Heart right ventricle (tissue), 16 donors: ENCODE measurements around the gene ATP1A2. TPM values are rescaled to one million over a fixed set of nuclear protein-coding genes. Genes with fewer than 3 reads are reported as not detected.

Source experiments
- ATAC-seq, 8 donors: fragments of 200-7000 bp; cut with Tn5 transposase; one replicate each; pipeline ENCODE4 v1.9.1; 2020; ENCODE audit warnings: mild to moderate bottlenecking in 8 of 8, moderate library complexity in 8 of 8, moderate number of reproducible peaks in 1 of 8
- DNase-seq, 2 donors: peaks; one replicate each; pipeline ENCODE4 v3.0.0-alpha.2; 2020
- H3K27ac ChIP-seq, 10 donors: fragments of 200-600 bp; sonication (generic) in 2 of 10; one replicate each; pipeline versions ENCODE4 v1.5.0 to v1.8.0; 2020 to 2022; ENCODE audit warnings: mild to moderate bottlenecking in 3 of 10
- H3K27me3 ChIP-seq, 7 donors: fragments of 200-600 bp; one replicate each; pipeline ENCODE4 v1.8.0; 2021 to 2022; ENCODE audit warnings: mild to moderate bottlenecking in 2 of 7
- H3K36me3 ChIP-seq, 9 donors: fragments of 200-600 bp; sonication (generic) in 1 of 9; one replicate each; pipeline versions ENCODE4 v1.5.0 to v1.8.0; 2020 to 2022; ENCODE audit warnings: mild to moderate bottlenecking in 2 of 9
- H3K4me1 ChIP-seq, 9 donors: fragments of 200-600 bp; sonication (generic) in 1 of 9; one replicate each; pipeline versions ENCODE4 v1.5.0 to v1.8.0; 2020 to 2022; ENCODE audit warnings: mild to moderate bottlenecking in 4 of 9
- H3K4me3 ChIP-seq, 10 donors: fragments of 200-600 bp; sonication (generic) in 2 of 10; one replicate each; pipeline versions ENCODE4 v1.5.0 to v1.8.0; 2020 to 2022; ENCODE audit warnings: mild to moderate bottlenecking in 7 of 10, moderate library complexity in 2 of 10
- H3K9me3 ChIP-seq, 11 donors: fragments of 200-600 bp in 10 of 11; sonication (generic) in 2 of 11; one replicate each; pipeline versions ENCODE4 v1.5.0 to v1.8.0; 2013 to 2022; ENCODE audit warnings: mild to moderate bottlenecking in 2 of 11, control low read depth in 1 of 11, moderate library complexity in 1 of 11
- WGBS, 2 donors: extraction: QIAGEN DNeasy Blood & Tissue Kit; methylation state at CpG; one replicate each; pipeline ENCODE4 v1.1.7; 2013; ENCODE audit warnings: inconsistent platforms in 1 of 2; 5-methylcytosine and 5-hydroxymethylcytosine counted together
- intact Hi-C, 10 donors: fragments of 100-400 bp; cut with DNase I; formaldehyde crosslinking; loops; one replicate each; pipeline versions ENCODE4 v1.11.1 to v1.14.2; 2022
- long read RNA-seq, 3 donors: library from polyadenylated mRNA; unstranded; transcript quantifications; one replicate each; pipeline ENCODE4 v2.0.0, GENCODE V29; 2020 to 2021
- polyA plus RNA-seq, 2 donors: library from polyadenylated mRNA; stranded (reverse); fragments of 200-250 nt; gene quantifications; one replicate each; pipeline ENCODE4 v1.2.3, GENCODE V29; 2013
- total RNA-seq, 10 donors: library from RNA; stranded (reverse); fragmentation: NEBNext Ultra II Directional in 3 of 10; extraction: Animal tissue kit (Norgen Biotek cat#: 25700) in 3 of 10; gene quantifications; one replicate each; pipeline versions ENCODE4 v1.2.1 to v1.2.4, GENCODE V29; 2021 to 2023
- TF ChIP-seq, protein P1 (sequence below), 9 donors: fragments of 200-600 bp; sonication (generic) in 2 of 9; IDR thresholded peaks; one replicate each; pipeline versions ENCODE4 v1.5.0 to v1.8.0; 2021 to 2022; ENCODE audit warnings: antibody characterized with exemption in 9 of 9, mild to moderate bottlenecking in 5 of 9, moderate library complexity in 1 of 9
- donor health status: Arrhythmogenic right ventricular cardiomyopathy.
- donor health status: ischemic (EF 13 %, LVEDD 7.1; RV severe dilation, severe dysfunction).
- donor health status: healthy with polysubstance abuse.
- donor health status: DM: no; HTN: yes; CAD: no.
- donor health status: DM: no; HTN: no; CAD: no.
- donor health status: ischemic (EF 25% LVEDD 6.9; RV normal size, moderate dysfunction).
- donor health status: ischemic (EF 25% LVEDD 5.7; RV mildly dilated, moderate dysfunction).
- donor health status: healthy.
- donor health status: DM: yes; HTN: yes; CAD: no.
- donor health status: Ischemic cardiomyopathy.
- donor health status: ischemic (EF 35%, LVEDD 5.7; RV mildly dilated, moderate dysfunction).
- donor health status: nonischemic (EF 11% LVEDD 7.7; RV severe dilation, severe dysfunction).
- donor health status: DM: yes; HTN: yes; CAD: no.
- donor health status: PGD.
- donor health status: ischemic (EF 29% LVEDD 5.4; RV normal size, mild dysfunction).
- donor health status: nonischemic (EF 23%, LVEDD 6.1; RV moderate dilation, normal function).

The ATP1A2 gene
- total RNA-seq (100 to 1,000 TPM; 108 to 342 (median 207) TPM), polyA plus RNA-seq (10 to 100 TPM; 14.2 to 83.8 TPM)
- long read RNA-seq, donor 1, full-length matches to known transcripts, result 23 of 209 reads
- long read RNA-seq, donor 1, partial matches to known transcripts, result 176 of 209 reads
- long read RNA-seq, donor 1, other reads (novel, unspliced or antisense), result 10 of 209 reads
- long read RNA-seq, donor 2, full-length matches to known transcripts, result 12 of 142 reads
- long read RNA-seq, donor 2, partial matches to known transcripts, result 84 of 142 reads
- long read RNA-seq, donor 2, other reads (novel, unspliced or antisense), result 46 of 142 reads
- long read RNA-seq, donor 3, full-length matches to known transcripts, result 60 of 230 reads
- long read RNA-seq, donor 3, partial matches to known transcripts, result 160 of 230 reads
- long read RNA-seq, donor 3, other reads (novel, unspliced or antisense), result 10 of 230 reads

GRCh38 chr1:160115545-160116282, at the start of gene ATP1A2:
Gene ATP1A2, plus strand, starts transcription at chr1:160115759. Its CDS starts 103 bp downstream, at chr1:160115862.
- Histone ChIP-seq H3K4me1 (peaks cover 7 to 65% (median 42%) of the 10 kb centered on the region in 9 donors), H3K4me3 (peak within 1 kb of the TSS; percentile 25 to 68 (median 54)), H3K9me3 (no peaks in the 10 kb centered on the region), H3K36me3 (peaks cover 0 to 9% (median 0%) of the 10 kb centered on the region in 9 donors), H3K27ac (peak within 1 kb of the TSS; percentile 44 to 91 (median 80)), H3K27me3 (no peaks in the 10 kb centered on the region)
- TF ChIP-seq, protein P1, sequence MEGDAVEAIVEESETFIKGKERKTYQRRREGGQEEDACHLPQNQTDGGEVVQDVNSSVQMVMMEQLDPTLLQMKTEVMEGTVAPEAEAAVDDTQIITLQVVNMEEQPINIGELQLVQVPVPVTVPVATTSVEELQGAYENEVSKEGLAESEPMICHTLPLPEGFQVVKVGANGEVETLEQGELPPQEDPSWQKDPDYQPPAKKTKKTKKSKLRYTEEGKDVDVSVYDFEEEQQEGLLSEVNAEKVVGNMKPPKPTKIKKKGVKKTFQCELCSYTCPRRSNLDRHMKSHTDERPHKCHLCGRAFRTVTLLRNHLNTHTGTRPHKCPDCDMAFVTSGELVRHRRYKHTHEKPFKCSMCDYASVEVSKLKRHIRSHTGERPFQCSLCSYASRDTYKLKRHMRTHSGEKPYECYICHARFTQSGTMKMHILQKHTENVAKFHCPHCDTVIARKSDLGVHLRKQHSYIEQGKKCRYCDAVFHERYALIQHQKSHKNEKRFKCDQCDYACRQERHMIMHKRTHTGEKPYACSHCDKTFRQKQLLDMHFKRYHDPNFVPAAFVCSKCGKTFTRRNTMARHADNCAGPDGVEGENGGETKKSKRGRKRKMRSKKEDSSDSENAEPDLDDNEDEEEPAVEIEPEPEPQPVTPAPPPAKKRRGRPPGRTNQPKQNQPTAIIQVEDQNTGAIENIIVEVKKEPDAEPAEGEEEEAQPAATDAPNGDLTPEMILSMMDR (IDR thresholded peaks at IDR 0.05), result no peak
- intact Hi-C loops, result loop anchor here in 1 of 10 donors (5.0 kb wide), 1 partner anchor 77 kb away; the partner anchor contains the start of gene CASQ1
- peak; percentile 60 to 84 for DNase-seq
- peak; percentile 46 to 80 (median 69) for ATAC-seq
- 19 to 28% methylated on average over 16 of the region's 16 CpGs for WGBS, 2 donors

GRCh38 chr1:160066829-160067745, 48.5 kb upstream of the ATP1A2 start:
- DNase-seq, result no peak
- TF ChIP-seq, protein P1 (IDR thresholded peaks at IDR 0.05), result no peak

GRCh38 chr1:160068225-160068624, 47.3 kb upstream of the ATP1A2 start:
- 63 to 71% methylated on average over 5 of the region's 5 CpGs for WGBS, 2 donors
- DNase-seq, result no peak
- no peaks in the 10 kb centered on the region for H3K9me3 ChIP-seq
- H3K36me3 ChIP-seq, result no peaks in the 10 kb centered on the region
- TF ChIP-seq, protein P1 (IDR thresholded peaks at IDR 0.05), result no peak
- ATAC-seq, result no peak
- H3K4me1 ChIP-seq, result peaks cover 0 to 15% (median 10%) of the 10 kb centered on the region in 9 donors
- H3K4me3 ChIP-seq, result no peak overlapping the region
- no peak overlapping the region for H3K27ac ChIP-seq
- H3K27me3 ChIP-seq, result peaks cover 0 to 35% (median 7%) of the 10 kb centered on the region in 7 donors
- intact Hi-C loops, result no loop called here

More at GRCh38 chr1:160066829-160067745, 48.5 kb upstream of the ATP1A2 start:
- H3K27me3 ChIP-seq, result peaks cover 0 to 34% (median 12%) of the 10 kb centered on the region in 7 donors
- WGBS, 2 donors, result 62 to 65% methylated on average over 6 of the region's 6 CpGs
- no peak for ATAC-seq
- intact Hi-C loops, result no loop called here
- H3K27ac ChIP-seq, result no peak overlapping the region
- H3K36me3 ChIP-seq, result no peaks in the 10 kb centered on the region
- peaks cover 0 to 15% (median 10%) of the 10 kb centered on the region in 9 donors for H3K4me1 ChIP-seq
- no peak overlapping the region for H3K4me3 ChIP-seq
- no peaks in the 10 kb centered on the region for H3K9me3 ChIP-seq
